HG02852 (cell line): Measurements from ENCODE around the gene LTK.
"Not testable (repeated sequence)": the region's sequence is repeated elsewhere in the genome, so short reads cannot be mapped to it uniquely, and the experiment has no call there.

ENCODE experiments used
- ATAC-seq: cut with Tn5 transposase; IDR thresholded peaks from one replicate; pipeline ENCODE4 v1.9.1; 2021; ENCODE audit warnings: mild to moderate bottlenecking, moderate library complexity; ENCODE audit not compliant: unreplicated experiment

LTK gene

GRCh38 chr15:41480396-41481140 lies 33.1 kb downstream of the LTK start:
- no peak for ATAC-seq

- no peak for ATAC-seq
Observed at GRCh38 chr15:41476416-41477048, 37.1 kb downstream of the LTK start.

GRCh38 chr15:41474941-41475340 lies 38.7 kb downstream of the LTK start:
- no peak for ATAC-seq

GRCh38 chr15:41474436-41474835 lies 39.2 kb downstream of the LTK start:
- no peak for ATAC-seq

- ATAC-seq: no peak
Observed at GRCh38 chr15:41473418-41473817, 40.2 kb downstream of the LTK start.

GRCh38 chr15:41469644-41470043 lies 44.0 kb downstream of the LTK start:
- not testable (repeated sequence) for ATAC-seq

GRCh38 chr15:41466711-41467110 lies 46.9 kb downstream of the LTK start:
- no peak for ATAC-seq

- no peak for ATAC-seq
Observed at GRCh38 chr15:41465822-41466421, 47.7 kb downstream of the LTK start.

GRCh38 chr15:41464889-41465580 lies 48.6 kb downstream of the LTK start:
- ATAC-seq: no peak

- no peak for ATAC-seq
Observed at GRCh38 chr15:41462084-41462795, 51.4 kb downstream of the LTK start.
